Colon (tissue), 2 donors: Measurements from ENCODE around the gene MCTP2.
"Not testable (repeated sequence)": the region's sequence is repeated elsewhere in the genome, so short reads cannot be mapped to it uniquely, and the experiment has no call there.

Experiments used
- FAIRE-seq: peaks from 2 replicates; lab custom pipeline; 2012; peaks lifted over from hg19 to GRCh38; lab: Jason Lieb, UNC
- donor health status: control.
- donor health status: control.

MCTP2 gene

DNA sequence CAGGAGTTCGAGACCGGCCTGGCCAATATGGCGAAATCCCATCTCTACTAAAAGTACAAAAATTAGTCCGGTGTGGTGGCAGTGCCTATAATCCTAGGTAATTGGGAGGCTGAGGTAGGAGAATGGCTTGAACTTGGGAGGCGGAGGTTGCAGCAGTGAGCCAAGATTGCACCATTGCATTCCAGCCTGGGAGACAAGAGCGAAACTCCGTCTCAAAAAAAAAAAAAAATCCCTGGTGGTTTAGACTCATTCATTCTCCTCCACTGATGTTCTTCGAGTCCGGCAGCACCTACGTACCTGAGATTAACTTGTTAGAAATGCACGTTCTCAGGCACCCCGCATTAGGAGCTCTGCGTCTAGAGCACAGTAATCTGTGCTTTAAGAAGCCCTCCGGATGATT lies 3.7 kb downstream of the MCTP2 start:
- FAIRE-seq, result no peak

DNA sequence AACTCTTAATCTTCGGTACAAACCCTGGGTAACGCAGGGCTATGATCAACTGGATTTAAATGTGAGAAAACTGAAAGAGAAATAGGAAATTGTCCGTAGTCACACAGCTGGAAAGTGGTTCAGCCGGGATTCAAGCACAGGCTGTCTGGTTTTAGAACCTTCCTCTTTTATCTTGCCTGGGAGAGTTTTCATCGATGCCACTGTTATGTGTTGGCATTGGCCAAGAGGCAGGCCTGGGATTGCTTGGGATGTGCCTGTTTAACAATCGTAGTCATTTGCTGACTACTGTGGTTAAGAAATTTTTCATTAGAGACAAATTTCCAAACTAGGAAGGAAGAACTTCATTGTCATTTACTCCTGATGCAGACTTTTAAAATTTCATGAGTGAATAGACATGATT lies 4.3 kb downstream of the MCTP2 start:
- no peak for FAIRE-seq

- FAIRE-seq, result no peak
These were observed 5.2 kb downstream of the MCTP2 start for GRCh38 chr15:94236608-94237007.

- no peak for FAIRE-seq
These were observed 6.5 kb downstream of the MCTP2 start for GRCh38 chr15:94237903-94238302.

- no peak for FAIRE-seq
These were observed 7.3 kb downstream of the MCTP2 start for GRCh38 chr15:94238539-94239118.

GRCh38 chr15:94239474-94239873 lies 8.1 kb downstream of the MCTP2 start:
- no peak for FAIRE-seq

DNA sequence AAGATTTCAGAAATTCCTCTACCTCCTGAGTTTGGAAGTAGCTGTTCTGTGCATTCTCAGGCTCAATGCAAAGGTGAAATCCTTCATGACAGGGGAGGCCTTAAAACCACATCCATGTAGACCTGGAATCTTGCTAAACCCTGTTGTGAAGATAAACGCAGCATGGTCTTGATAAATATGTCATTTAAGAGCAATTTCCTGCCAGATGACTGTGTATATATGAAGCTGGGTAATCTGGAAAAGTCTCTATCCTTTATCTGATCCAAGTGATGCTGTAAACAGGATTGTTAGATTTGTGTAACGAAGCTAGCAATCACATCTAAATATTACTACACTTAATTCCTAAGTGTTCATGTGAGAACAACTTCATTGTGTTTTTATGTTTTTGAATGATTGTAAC lies 9.1 kb downstream of the MCTP2 start:
- FAIRE-seq, result no peak

GRCh38 chr15:94242257-94242656 lies 10.9 kb downstream of the MCTP2 start:
- no peak for FAIRE-seq

DNA sequence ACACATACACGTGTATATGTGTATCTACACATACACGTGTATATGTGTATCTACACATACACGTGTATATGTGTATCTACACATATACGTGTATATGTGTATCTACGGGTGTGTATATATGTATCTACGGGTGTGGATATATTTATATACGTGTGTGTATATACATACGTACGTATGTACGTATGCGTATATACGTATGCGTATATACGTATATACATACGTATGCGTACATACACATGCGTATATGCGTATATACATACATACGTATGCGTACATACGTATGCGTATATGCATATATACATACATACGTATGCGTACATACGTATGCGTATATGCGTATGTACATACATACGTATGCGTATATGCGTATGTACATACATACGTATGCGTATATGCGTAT lies 11.6 kb downstream of the MCTP2 start:
- not testable (repeated sequence) for FAIRE-seq

DNA sequence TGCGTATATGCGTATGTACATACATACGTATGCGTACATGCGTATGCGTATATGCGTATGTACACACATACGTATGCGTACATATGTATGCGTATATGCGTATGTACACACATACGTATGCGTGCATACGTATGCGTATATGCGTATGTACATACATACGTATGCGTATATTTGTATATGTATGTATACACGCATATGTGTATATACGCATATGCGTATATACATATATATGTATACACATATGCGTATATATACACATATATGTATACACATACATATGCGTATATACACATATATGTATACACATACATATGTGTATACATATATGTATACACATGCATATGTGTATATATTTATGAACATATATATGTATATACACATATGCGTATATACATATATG lies 12.1 kb downstream of the MCTP2 start:
- FAIRE-seq, result no peak

- no peak for FAIRE-seq
These were observed 14.7 kb downstream of the MCTP2 start for GRCh38 chr15:94246016-94246415.

DNA sequence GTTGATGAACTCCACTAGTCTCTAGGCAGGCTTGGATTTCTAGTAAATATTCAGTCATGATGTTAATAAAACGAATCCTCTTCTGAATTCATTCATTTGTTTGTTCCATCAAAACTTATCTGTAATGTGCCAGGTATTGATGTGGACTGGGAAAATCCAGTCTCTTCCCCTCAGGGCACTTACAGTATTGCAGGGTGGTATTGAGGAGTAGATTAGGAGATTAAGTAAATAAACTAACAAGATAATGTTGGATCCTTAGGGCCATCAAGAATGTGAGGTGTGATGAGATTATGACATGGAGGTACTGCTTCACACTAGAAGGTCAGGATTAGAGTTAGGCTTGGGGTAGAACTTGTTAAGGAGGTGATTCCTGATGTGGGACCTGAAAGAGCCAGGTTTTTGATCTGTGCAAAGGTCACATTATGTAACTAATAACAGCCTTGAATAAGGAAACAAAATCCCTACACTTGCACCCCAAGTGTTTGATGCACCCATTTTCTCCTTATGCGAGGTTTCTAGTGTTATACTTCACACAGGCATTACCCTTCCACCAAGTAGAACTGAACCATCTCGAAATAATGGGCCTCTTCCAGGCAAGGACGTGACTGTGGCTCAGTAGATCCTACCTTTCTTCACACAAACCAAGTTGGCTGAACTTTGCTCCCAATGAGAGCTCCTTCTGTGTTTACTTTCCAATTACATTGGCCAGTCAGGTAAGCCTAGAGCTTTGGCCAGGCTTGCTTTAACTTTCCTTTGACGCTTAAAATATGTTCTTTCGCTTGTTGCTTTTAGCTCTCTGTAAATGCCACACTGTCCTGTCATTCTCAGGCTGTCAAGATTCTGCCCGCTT lies 16.7 kb downstream of the MCTP2 start:
- FAIRE-seq, result peak; percentile 33

DNA sequence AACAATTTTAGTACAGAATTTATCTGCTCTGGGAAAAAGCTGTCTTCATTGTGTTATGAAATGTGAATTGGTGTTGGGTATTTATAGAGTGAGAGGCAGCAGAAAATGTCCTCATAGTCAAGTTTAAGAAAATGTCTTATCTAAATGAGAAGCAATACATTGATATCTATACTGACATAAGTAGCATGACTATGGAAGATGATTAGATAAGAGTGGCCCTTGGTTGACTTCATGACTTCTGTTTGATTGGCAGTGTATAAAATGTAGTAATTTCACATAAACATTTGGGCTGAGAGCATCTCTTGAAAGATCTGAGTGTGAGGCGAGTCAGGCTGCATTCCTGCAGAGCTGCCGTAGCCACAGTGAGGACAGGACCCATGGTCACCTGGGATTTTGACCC lies 19.4 kb downstream of the MCTP2 start:
- no peak for FAIRE-seq

DNA sequence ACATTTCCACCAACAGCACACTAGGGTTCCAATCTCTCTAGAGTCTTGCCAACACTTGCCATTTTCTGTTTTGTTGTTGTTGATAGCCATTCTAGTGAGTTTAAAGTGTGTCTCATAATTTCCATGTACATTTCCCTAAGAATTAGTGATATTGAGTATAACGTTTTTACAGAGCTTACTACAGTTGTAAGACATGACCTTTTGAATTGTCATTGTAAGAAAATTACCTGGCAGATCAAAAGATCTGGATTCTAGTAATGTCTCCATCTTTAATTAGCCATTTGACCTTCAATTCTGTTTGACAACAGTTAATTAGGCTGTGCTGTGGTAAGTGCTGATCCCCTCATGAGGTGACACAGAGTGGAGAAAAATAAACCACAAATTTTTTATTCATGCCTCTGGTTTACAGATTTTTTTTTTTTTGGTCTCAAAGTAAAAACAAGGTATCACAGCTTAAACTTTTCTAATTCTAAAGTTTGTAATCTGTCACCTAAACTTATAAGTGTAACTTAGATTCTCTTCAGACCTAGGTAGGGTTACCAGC lies 20.9 kb downstream of the MCTP2 start:
- no peak for FAIRE-seq

GRCh38 chr15:94252906-94253491 lies 21.6 kb downstream of the MCTP2 start:
- FAIRE-seq, result no peak

DNA sequence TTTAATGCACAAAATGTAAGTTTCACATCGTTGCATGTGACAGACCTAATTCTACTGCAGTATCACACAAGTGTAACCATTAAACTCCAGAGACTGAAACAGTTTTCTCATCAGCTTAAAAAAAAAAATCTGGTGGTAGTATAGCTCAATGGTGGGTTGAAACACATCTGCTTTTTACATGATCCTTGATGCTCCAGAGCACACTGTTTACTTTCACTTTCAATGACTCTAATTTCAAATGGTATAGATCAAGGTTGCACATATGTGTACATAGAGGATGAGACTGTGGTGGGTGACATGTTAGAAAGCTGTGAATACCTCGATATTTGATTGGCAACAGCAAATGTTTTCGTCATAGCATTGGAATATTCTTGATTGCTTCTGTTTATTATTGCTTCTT lies 22.4 kb downstream of the MCTP2 start:
- FAIRE-seq, result no peak

DNA sequence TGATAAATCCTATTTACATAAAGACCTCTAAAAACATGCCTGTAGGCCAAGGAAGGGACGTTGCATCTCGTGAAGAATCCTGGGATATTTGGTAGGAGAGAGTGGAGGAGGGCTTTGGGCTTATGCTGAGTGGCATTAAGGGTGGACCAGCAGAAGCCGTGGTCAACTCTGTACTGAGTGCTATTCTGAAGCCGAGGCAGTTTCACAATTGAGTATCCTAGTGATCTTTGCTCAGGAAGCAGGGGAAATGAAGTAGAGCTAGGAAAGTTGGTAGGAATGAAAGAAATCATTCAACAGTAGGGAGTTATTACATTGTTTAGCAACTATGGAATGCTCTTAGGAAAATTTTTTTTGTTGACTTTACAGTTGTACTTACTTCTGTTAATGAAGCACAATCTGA lies 24.2 kb downstream of the MCTP2 start:
- no peak for FAIRE-seq

DNA sequence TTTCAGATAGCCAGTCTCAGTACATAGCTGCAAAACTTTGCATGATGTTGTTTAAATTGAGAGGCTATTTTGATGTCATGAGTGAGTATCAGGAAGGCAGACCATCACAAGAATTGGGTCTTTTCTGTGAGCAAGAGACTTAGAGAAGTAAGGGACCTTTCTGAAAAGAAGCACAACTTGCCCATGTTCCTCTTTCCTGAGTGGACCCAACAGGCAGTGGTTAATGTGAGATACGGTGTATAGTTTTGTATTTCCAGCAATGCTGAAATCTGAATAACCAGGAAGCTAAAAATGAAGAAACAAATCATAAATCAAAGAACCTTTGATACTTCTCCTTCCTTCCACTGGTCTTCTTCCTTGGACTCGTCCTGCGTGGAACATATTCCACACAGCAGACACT lies 25.1 kb downstream of the MCTP2 start:
- FAIRE-seq, result no peak

DNA sequence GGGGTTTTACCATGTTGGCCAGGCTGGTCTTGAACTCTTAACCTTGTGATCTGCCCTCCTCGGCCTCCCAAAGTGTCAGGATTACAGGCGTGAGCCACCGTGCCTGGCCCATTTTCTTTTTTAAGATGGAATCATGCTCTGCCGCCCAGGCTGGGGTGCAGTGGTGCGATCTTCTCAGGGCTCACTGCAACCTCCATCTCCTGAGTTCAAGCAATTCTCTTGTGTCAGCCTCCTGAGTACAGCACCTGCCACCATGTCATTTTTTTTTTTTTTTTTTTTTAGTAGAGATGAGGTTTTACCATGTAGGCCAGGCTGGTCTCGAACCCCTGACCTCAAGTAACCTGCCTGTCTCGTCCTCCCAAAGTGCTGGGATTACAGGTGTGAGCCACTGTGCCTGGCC lies 26.4 kb downstream of the MCTP2 start:
- FAIRE-seq, result not testable (repeated sequence)

- no peak for FAIRE-seq
These were observed 26.9 kb downstream of the MCTP2 start for GRCh38 chr15:94258246-94258645.

DNA sequence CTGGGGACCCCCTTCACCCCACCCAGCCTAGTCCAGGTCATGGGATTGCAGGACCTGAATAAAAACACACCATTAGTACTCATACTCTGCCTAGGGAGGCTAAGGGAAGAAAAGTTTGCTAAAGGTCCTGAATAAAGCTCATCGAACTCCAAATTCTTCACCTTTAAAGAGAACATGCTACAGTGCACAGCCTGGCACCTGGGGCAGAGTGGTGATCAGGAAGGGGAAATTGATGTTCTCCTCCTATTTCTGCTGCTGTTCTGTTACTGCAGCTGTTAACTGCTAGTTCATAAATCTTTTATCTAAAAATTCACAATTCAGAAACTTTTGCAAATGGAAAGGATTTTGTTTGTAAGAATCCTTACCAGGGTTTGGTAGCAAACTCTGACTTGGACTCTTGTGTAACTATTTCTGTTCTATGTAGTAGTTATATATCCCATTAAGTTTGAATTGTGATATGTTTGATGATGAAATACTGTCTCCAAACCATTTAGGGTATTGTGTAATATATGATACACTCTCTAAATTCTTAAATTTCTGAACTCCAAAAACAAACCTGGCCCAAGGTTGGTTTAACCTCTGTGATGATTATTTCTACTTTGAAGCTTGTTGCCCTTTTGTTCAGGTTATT lies 27.9 kb downstream of the MCTP2 start:
- FAIRE-seq, result no peak

- FAIRE-seq, result no peak
These were observed 28.5 kb downstream of the MCTP2 start for GRCh38 chr15:94259863-94260262.

DNA sequence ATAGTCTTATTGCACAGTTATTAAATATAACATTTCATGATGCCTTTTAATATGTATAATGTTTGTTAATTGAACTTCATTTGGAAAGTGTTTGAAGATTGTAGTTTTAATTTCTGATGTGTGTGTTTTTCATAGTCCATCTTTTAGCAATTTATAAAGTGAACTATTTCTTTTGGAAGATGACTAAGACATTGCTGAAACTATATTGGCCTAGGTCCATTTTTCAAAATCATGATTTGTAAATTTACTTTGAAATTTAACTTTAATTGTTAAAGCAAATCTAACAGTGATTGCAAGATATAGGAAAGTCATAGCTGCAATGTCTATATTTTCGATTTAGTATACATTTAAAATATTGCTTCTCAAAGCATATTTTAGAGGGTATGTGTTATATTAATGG lies 30.8 kb downstream of the MCTP2 start:
- no peak for FAIRE-seq
